PFSK-1 (cell line): ENCODE data around the gene TMC6.

Experiments
- POLR2AphosphoS5 ChIP-seq: IDR thresholded peaks from 2 replicates; pipeline ENCODE4 v1.6.1; 2012; ENCODE audit warnings: low read depth, mild to moderate bottlenecking, control low read depth, low read length, moderate library complexity
- SIN3A ChIP-seq: IDR thresholded peaks from 2 replicates; pipeline ENCODE4 v1.6.1; 2012; ENCODE audit warnings: mild to moderate bottlenecking, low read length, moderate library complexity, borderline replicate concordance; ENCODE audit not compliant: insufficient read depth
- TAF1 ChIP-seq: IDR thresholded peaks from 2 replicates; pipeline ENCODE4 v1.6.1; 2012; ENCODE audit warnings: low read length, control low read depth, borderline replicate concordance; ENCODE audit not compliant: insufficient read depth

- no peak for TF ChIP-seq POLR2AphosphoS5
- no peak for TF ChIP-seq SIN3A
- TF ChIP-seq TAF1, result no peak
Observed at GRCh38 chr17:78125138-78125913, 3.2 kb downstream of the TMC6 start.
